Forelimb muscle (tissue), 1 donor: Measurements from ENCODE around the gene CGN. TPM values are rescaled to one million over a fixed set of nuclear protein-coding genes. Genes with fewer than 3 reads are reported as not detected.

Source experiments
- DNase-seq: peaks from one replicate; pipeline ENCODE4 v3.0.0-alpha.2; 2013; ENCODE audit warnings: low read depth
- polyA plus RNA-seq: library from polyadenylated mRNA; unstranded; fragments of 120-200 nt; gene quantifications from one replicate; pipeline ENCODE4 v1.2.1, GENCODE V29; 2013; ENCODE audit not compliant: insufficient read length

CGN gene
- polyA plus RNA-seq, 1 donor: 0.52 TPM

- DNase-seq: no peak
Measured at GRCh38 chr1:151499365-151499764, 11.8 kb upstream of the CGN start.

GRCh38 chr1:151499930-151500329, 11.3 kb upstream of the CGN start:
- DNase-seq: no peak

DNA sequence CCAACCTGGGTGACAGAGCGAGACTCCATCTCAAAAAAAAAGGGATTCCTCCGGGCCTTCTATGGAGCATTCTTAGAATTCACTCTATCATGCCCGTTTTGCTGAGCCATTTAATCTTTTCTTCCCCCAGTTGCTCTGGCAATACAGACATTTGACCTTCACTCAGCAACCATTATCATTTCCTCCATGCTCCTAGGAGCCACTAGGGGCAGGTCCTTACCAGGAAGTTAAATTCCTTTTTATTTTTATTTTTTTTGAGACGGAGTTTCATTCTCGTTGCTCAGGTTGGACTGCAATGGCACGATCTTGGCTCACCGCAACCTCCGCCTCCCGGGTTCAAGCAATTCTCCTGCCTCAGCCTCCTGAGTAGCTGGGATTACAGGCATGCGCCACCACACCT, 9.7 kb upstream of the CGN start:
- no peak for DNase-seq

DNA sequence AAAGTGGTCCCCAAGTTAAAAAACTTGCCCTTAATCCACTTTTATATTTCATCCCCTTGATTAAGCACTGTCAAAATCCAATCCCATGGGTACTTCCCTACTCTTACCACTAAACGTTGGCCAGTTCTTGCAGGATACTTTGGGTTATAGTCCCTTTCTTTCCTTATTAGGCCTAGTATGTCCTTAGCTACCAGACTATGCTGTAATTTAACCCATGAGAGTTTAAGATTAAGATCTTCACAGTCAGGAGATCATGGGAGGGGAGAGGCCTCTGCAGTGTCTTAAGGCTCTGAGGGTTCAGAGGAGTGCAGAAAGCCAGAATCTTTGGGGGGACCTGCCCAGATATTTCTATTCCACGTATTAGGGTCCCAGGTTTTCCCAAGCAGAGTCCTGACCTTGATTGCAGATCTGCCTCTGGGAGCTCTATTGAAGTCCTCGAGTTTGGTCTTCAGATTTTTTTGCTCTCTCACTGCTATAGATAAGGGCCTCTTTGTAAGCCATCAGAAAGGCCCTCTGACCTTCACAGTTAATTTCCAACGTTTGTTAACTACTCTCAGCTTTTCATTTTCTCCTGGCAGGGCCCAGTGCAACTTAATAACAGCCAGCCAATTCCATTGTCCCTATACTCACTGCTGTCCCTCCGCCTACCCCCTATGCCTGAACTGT, 9.0 kb upstream of the CGN start:
- DNase-seq: no peak

GRCh38 chr1:151502859-151503780, 8.1 kb upstream of the CGN start:
- no peak for DNase-seq

DNA sequence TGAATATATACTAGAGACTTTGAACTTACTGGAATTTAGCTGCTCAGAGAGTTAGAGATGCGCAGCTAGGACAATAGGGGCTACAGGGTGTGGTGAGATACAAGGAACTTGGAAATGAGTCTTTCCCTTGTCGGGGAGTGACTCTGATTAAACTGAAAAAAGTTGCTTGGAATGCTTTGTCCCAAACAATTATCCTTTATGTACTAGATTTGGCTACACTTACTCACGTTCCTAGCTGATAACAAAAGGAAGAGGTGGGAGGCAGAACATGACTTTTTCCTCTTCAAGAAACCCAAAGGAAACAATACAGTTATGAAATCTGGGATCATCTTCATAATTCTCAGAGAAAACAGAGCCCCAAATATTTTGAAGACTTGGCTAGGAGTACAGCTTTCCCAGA, 6.9 kb upstream of the CGN start:
- DNase-seq: no peak

GRCh38 chr1:151504759-151505158, 6.4 kb upstream of the CGN start:
- no peak for DNase-seq

- DNase-seq: no peak
Measured at GRCh38 chr1:151508833-151509232, 2.4 kb upstream of the CGN start.

- no peak for DNase-seq
Measured at GRCh38 chr1:151509350-151510019, 1.7 kb upstream of the CGN start.

GRCh38 chr1:151510020-151510405, 1.2 kb upstream of the CGN start:
- no peak for DNase-seq

DNA sequence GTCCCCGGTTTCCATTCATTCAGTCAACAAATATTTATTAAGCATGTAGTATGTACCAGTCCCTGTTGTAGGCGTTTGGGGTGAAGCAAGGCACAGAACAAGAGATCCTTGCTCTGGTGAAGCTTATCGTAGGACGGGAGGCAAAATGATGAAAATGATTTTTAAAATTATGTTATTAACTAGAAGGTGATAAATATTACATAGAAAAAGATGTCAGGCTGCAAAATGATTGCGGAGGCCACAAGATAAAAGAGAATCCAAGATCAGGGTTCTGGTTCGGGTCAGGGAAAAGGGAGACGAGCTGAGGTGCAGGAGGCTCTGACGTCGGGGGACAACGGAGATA, 602 bp upstream of the CGN start:
- no peak for DNase-seq

DNA sequence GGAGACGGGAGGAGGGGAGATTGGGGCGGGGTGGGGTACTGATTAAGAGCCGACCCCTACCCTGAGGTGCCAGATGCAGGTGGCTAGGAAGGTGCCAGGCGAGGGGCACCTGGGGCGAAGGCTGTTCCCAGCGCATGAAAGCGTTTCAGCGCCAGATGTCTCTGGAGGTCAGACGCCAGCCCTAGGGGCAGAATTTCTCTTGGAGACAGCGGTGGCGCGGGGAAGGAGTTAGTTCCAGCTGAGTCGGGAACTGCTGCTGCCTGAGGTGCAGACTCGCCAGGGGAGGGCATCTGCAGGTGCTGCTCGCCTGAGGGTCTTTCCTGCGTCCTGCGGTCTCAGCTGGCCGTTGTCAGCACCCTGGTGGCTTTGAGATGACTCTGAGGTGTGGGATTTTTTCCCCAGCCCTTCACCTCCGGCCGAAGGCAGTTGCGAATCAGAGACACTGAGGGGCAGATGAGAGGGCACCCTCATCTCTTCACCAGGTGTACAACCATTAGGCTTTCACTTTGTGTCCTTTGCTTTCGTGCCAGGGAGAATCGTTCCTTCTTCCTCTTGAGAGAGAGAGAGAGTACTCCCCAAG, 539 bp downstream of the CGN start:
- no peak for DNase-seq

DNA sequence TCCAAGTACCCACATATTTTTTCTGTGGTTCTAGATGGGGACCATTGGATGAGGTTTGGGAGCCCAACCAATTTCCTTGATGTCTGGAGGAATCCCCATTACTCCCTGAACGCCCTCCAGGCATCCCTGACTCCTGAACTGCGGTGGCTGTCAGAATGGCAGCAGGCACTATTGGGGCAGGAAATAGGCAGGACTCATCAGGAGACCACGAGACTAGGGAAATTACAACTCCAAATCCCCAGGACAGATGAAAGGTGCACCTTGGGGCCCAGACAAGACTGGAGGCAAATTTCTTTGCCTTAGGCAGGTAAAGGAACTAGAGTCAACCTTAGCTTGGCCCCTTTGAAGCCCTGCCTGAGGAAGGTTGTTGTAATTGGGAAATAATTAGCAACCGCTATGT, 1.1 kb downstream of the CGN start:
- DNase-seq: no peak

DNA sequence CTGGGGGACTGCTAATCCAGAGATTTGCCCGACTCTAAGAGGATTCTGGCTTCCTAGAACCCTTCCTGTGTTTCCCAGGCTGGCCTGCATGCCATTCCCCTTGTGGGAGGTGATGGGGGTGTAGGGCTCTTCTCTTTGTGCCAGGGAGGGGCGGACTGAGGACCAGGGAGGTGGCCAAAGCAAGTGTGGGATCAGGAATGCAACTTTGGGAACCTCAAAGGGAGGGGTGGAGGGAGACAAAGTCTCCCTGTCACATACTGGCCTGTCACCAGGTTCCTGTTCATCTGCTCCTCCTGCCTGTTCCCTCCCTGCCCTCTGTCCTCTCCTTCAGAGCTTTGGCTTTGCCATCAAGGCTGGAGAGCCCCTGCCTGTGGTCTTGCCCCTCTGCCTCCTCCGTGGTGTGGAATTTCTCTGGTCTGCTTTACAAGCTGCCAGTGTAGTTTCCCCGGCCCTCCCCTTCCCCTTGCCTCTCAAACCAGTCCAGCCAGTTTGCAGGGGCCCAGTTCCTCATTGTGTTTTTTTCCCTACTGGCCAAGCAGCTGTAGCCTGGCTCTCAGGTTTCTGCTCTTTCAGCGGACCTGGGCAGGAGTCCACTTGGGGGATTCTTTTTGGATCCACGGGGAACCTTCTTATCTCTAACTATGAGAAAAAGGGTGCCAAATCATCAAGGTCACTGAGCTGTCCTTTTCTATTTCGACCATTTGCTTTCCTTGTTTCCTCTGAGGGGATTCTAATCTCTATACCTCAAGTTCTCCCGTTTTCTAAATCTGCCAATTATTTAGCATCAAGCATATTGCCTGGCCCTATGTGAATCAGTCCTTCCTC, 1.8 kb downstream of the CGN start:
- no peak for DNase-seq

DNA sequence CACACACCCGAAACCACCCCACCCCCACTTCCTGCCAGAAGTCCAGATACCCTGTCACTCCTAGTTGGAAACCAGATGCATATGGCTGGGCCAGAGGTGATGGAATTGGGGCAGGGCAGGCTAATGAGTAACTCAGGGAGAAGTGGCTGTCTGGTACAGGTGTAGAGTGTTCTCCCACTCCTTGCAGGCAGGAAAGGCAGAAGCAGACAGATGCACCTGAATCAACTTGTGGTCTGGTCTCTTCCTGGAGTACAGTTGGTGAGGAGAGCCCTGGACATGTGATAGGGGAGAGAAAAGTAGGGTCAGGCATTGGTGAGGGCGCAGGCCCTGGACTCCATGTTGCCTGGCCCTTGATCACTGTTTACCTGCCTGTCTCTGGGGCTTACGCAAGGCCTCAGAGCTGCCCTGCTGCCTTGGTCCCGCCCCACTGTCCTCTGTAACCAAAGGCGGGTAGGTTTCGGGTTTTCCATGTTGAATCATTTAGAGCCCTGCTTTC, 2.5 kb downstream of the CGN start:
- no peak for DNase-seq

DNA sequence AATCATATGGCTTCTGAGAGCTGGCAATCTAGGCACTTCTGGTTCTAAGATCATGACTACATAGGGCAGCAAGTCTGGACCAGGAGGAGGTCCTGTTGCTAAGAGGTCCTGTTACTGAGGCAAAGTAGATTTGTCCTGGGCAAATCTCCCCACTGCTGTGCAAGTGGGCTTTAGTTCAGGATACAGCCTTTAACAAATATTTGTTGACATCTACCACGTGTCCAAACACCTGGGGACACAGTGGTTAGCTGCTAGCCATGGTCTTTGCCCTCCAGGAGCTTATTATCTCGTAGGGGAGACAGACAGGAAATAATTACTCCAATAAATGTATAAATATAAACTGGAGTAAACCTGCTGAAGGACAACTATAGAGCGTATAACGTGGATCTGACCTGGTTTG, 3.2 kb downstream of the CGN start:
- no peak for DNase-seq

GRCh38 chr1:151515265-151515664, 4.1 kb downstream of the CGN start:
- no peak for DNase-seq

- DNase-seq: no peak
Measured at GRCh38 chr1:151516031-151516511, 4.9 kb downstream of the CGN start.

DNA sequence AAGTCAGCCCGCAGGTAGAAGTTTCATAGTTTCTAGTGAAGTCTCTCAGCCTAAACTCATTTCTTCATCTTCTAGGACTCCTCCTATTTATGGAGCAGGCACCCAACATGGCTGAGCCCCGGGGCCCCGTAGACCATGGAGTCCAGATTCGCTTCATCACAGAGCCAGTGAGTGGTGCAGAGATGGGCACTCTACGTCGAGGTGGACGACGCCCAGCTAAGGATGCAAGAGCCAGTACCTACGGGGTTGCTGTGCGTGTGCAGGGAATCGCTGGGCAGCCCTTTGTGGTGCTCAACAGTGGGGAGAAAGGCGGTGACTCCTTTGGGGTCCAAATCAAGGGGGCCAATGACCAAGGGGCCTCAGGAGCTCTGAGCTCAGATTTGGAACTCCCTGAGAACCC, 7.2 kb downstream of the CGN start:
- no peak for DNase-seq

GRCh38 chr1:151518936-151519335, 7.7 kb downstream of the CGN start:
- no peak for DNase-seq

DNA sequence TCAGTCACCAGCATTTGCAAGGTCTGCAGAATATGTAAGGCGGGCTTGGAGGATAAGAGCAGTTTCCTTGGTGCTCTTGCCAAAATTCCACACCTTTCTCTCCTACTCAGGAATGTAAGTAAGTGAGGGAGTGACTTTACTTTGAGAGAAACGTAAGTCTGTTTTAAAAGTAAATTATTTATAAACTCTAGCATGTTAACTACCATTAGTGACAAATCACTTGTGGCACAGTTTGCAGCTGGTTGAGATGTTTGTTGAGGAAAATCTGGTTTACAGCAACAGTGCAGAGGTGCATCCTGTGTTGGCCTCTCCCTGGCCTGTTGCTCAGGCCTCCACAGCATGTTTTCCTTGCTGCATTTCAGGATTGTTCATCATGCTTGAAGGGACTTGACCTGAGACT, 8.5 kb downstream of the CGN start:
- no peak for DNase-seq
